ENCODE results near the gene B4GAT1. TPM values are rescaled to one million over a fixed set of nuclear protein-coding genes. Genes with fewer than 3 reads are reported as not detected.
A peak's percentile ranks its signal among the peaks of the same experiment; 100 is the strongest.

Gene B4GAT1
- total and polyA plus RNA-seq, 2 experiments from 2014 or later, result 40.8 to 41.5 TPM

DNA sequence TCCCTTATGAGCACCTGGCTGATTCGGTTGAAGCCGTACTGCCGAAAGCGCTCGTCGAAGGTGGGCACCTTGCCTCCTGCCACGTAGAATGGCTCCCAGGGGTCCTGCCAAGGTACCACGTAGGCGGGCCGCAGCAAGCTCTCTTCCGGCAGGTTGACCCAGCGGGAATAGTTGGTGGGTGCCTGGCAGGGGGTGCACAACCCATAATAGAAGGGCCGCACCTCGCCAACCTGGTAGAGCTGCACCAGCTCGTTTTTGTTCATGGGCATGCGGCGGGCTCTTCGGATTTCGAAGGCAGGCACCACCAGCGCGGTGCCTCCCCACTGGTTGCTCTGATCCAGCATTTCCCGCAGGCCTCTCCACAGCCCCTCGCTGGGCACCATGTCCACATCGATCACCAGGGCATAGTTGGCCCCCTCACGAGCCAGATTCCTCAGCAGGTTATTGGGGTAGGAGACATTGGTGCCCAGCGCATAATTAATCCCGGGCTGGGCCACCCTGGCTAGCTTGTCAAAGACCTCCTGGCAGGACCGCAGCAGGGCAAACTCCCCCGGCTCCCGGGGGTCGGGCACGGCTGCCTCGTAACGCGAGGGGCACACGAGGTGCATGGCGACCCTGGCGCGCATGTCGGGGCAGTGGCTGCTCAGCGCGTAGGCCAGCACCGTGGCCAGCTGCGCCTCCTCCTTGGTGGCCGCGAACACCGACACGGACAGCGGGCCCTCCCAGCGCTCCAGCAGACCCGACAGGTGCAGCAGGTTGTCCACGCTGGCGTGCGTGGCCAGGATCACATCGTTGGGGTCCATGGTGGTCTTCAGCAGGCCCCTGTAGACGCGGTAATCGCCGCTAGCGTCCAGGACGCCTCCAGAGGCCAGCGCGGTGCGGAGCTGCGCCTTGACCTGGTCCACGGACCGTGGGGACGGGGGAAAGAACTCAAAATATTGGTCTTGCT lies 679 bp downstream of the B4GAT1 start:
- WGBS (ENCODE audit: low lambda C conversion rate, missing lambda C conversion rate), result 37% methylated on average over 66 of the region's 68 CpGs
- Histone ChIP-seq H3K79me2 (peaks cover 48% of the 10 kb centered on the region), H3K4me1 (ENCODE audit: insufficient read depth) (peaks cover 39% of the 10 kb centered on the region), H3K9me3 (ENCODE audit: low read depth) (no peaks in the 10 kb centered on the region), H2AFZ (peak overlapping the region; percentile 95), H3K27me3 (no peaks in the 10 kb centered on the region), H3K36me3 (replicated peaks; ENCODE audit: insufficient read depth, low read depth) (no peaks in the 10 kb centered on the region), H4K20me1 (ENCODE audit: insufficient read depth, poor library complexity, severe bottlenecking) (no peaks in the 10 kb centered on the region), H3K4me3 (peak overlapping the region; percentile 62), H3K4me2 (peak overlapping the region; percentile 90), H3K27ac (peak overlapping the region; percentile 92), H3K9me2 (replicated peaks; ENCODE audit: insufficient read depth) (no peaks in the 10 kb centered on the region)
- TF ChIP-seq, protein P1, sequence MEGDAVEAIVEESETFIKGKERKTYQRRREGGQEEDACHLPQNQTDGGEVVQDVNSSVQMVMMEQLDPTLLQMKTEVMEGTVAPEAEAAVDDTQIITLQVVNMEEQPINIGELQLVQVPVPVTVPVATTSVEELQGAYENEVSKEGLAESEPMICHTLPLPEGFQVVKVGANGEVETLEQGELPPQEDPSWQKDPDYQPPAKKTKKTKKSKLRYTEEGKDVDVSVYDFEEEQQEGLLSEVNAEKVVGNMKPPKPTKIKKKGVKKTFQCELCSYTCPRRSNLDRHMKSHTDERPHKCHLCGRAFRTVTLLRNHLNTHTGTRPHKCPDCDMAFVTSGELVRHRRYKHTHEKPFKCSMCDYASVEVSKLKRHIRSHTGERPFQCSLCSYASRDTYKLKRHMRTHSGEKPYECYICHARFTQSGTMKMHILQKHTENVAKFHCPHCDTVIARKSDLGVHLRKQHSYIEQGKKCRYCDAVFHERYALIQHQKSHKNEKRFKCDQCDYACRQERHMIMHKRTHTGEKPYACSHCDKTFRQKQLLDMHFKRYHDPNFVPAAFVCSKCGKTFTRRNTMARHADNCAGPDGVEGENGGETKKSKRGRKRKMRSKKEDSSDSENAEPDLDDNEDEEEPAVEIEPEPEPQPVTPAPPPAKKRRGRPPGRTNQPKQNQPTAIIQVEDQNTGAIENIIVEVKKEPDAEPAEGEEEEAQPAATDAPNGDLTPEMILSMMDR (IDR thresholded peaks at IDR 0.05; ENCODE audit: poor library complexity), result no peak
- TF ChIP-seq EZH2 (IDR thresholded peaks at IDR 0.05; ENCODE audit: borderline replicate concordance) (no peak), EZH2phosphoT487 (IDR thresholded peaks at IDR 0.05; ENCODE audit: low read depth, severe bottlenecking, unreplicated experiment) (no peak)
- peak; percentile 41 for DNase-seq (ENCODE audit: low spot score)

DNA sequence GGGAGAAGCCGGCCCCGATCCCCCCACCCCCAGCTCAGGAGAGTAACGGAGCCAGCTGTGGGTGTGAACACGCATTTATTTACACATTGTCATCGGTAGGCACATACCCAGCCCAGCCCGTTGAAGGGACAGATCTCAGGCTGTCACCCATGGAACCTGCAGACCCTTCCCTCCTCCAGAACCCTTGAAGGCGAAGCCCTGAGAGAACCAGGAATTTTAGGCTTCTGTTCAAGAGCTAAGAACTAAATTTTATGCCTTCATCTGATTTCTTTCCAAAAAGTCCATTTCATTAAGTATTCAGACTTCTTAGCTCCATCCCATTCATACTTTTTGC lies 2.1 kb downstream of the B4GAT1 start:
- TF ChIP-seq, protein P1 (IDR thresholded peaks at IDR 0.05; ENCODE audit: poor library complexity), result no peak
- TF ChIP-seq EZH2 (IDR thresholded peaks at IDR 0.05; ENCODE audit: borderline replicate concordance) (no peak), EZH2phosphoT487 (IDR thresholded peaks at IDR 0.05; ENCODE audit: low read depth, severe bottlenecking, unreplicated experiment) (no peak)
- Histone ChIP-seq H3K9me3 (ENCODE audit: low read depth) (no peaks in the 10 kb centered on the region), H3K27ac (peak overlapping the region; percentile 41), H3K9me2 (replicated peaks; ENCODE audit: insufficient read depth) (no peaks in the 10 kb centered on the region), H4K20me1 (ENCODE audit: insufficient read depth, poor library complexity, severe bottlenecking) (no peaks in the 10 kb centered on the region), H2AFZ (peak overlapping the region; percentile 72), H3K36me3 (replicated peaks; ENCODE audit: insufficient read depth, low read depth) (no peaks in the 10 kb centered on the region), H3K27me3 (no peaks in the 10 kb centered on the region), H3K4me2 (peak overlapping the region; percentile 90), H3K79me2 (peaks cover 48% of the 10 kb centered on the region), H3K4me1 (ENCODE audit: insufficient read depth) (peaks cover 39% of the 10 kb centered on the region), H3K4me3 (peak overlapping the region; percentile 21)
- DNase-seq (ENCODE audit: low spot score), result no peak
- 14% methylated on average over 7 of the region's 7 CpGs for WGBS (ENCODE audit: low lambda C conversion rate, missing lambda C conversion rate)

DNA sequence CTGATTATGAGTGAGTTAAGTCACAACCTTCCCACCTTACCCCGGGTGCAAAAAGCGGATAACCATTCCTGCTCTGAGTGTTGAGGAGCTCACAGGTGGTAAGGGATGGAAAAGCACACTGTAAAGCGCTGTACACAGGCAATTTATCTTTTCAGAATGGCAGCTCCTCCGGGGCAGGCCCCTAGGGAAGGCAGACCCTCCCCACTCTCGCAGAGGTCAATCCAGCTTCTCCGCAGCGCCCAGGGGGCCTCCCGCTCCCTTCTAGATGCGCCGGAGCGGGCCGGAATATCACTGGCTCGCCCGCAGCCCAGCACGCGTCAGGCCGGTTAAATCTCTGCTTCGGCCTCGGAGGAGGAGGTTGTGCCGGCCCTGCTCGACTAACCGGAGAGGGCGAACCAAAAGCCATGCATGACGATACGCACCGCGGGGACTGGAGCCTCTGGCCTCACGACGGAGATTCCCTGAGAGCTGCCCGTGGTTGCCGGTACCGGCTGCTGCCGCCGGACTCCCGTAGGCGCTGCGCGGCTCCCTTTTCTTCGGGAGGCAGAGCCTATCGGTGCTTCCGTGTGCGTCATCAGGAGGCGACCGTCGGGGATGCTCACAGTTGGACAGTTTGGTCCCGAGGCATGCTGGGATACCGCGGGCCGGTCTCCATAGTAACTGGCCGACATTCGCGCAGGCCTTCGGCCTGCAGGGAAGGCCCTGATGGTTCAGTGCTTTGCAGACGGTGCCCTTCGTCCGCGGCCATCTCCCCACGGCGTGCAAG lies 2.7 kb downstream of the B4GAT1 start, which contains the start of gene BRMS1:
TSS of gene BRMS1 (minus strand) at position 555 of the 766 bp plus-strand sequence. CDS start 2,870 bp downstream, outside the sequence.
- Histone ChIP-seq H3K27ac (peak within 1 kb of the TSS; percentile 87), H3K4me3 (peak within 1 kb of the TSS; percentile 74), H3K79me2 (peaks cover 45% of the 10 kb centered on the region), H3K9me2 (replicated peaks; ENCODE audit: insufficient read depth) (no peaks in the 10 kb centered on the region), H4K20me1 (ENCODE audit: insufficient read depth, poor library complexity, severe bottlenecking) (no peaks in the 10 kb centered on the region), H2AFZ (peak within 1 kb of the TSS; percentile 72), H3K4me2 (peak within 1 kb of the TSS; percentile 97), H3K27me3 (no peaks in the 10 kb centered on the region), H3K9me3 (ENCODE audit: low read depth) (no peaks in the 10 kb centered on the region), H3K36me3 (replicated peaks; ENCODE audit: insufficient read depth, low read depth) (no peaks in the 10 kb centered on the region), H3K4me1 (ENCODE audit: insufficient read depth) (peaks cover 34% of the 10 kb centered on the region)
- 2% methylated on average over 59 of the region's 59 CpGs for WGBS (ENCODE audit: low lambda C conversion rate, missing lambda C conversion rate)
- TF ChIP-seq, protein P1 (IDR thresholded peaks at IDR 0.05; ENCODE audit: poor library complexity), result no peak
- TF ChIP-seq EZH2phosphoT487 (IDR thresholded peaks at IDR 0.05; ENCODE audit: low read depth, severe bottlenecking, unreplicated experiment) (no peak), EZH2 (IDR thresholded peaks at IDR 0.05; ENCODE audit: borderline replicate concordance) (no peak)
- peak; percentile 98 for DNase-seq (ENCODE audit: low spot score)
